ENCODE data around the gene PPIL6. TPM values are rescaled to one million over a fixed set of nuclear protein-coding genes. Genes with fewer than 3 reads are reported as not detected.

The PPIL6 gene
- total RNA-seq, 3 donors from 2014 or later = 0.67 to 5.5 (median 2.9) TPM

DNA sequence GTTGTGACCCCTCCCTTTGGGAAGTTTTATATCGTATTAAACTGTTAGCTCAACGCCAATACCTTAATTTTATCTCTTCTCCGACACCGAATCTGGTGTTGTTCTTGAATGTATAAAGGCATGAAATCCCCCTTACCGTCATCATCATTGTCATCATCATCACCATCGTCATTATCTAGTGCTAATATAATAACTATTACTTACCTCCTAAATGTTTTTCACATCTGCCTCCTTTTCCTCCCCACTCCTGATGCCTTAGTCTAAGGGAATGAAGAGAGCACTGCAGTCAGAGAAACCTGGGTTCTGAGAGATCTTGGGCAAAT, 43.3 kb upstream of the PPIL6 start:
- no peak overlapping the region for H3K4me3 ChIP-seq
- H3K9me3 ChIP-seq = no peaks in the 10 kb centered on the region
- DNase-seq (no peak), ATAC-seq (no peak)
- no peaks in the 10 kb centered on the region for H3K36me3 ChIP-seq (ENCODE audit: low read depth)
- intact Hi-C loops (cut with DNase I, micrococcal nuclease) = no loop called here
- peaks cover 32% of the 10 kb centered on the region for H3K4me1 ChIP-seq (ENCODE audit: low read depth)
- TF ChIP-seq, protein P1, sequence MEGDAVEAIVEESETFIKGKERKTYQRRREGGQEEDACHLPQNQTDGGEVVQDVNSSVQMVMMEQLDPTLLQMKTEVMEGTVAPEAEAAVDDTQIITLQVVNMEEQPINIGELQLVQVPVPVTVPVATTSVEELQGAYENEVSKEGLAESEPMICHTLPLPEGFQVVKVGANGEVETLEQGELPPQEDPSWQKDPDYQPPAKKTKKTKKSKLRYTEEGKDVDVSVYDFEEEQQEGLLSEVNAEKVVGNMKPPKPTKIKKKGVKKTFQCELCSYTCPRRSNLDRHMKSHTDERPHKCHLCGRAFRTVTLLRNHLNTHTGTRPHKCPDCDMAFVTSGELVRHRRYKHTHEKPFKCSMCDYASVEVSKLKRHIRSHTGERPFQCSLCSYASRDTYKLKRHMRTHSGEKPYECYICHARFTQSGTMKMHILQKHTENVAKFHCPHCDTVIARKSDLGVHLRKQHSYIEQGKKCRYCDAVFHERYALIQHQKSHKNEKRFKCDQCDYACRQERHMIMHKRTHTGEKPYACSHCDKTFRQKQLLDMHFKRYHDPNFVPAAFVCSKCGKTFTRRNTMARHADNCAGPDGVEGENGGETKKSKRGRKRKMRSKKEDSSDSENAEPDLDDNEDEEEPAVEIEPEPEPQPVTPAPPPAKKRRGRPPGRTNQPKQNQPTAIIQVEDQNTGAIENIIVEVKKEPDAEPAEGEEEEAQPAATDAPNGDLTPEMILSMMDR (IDR thresholded peaks at IDR 0.05) = no peak

DNA sequence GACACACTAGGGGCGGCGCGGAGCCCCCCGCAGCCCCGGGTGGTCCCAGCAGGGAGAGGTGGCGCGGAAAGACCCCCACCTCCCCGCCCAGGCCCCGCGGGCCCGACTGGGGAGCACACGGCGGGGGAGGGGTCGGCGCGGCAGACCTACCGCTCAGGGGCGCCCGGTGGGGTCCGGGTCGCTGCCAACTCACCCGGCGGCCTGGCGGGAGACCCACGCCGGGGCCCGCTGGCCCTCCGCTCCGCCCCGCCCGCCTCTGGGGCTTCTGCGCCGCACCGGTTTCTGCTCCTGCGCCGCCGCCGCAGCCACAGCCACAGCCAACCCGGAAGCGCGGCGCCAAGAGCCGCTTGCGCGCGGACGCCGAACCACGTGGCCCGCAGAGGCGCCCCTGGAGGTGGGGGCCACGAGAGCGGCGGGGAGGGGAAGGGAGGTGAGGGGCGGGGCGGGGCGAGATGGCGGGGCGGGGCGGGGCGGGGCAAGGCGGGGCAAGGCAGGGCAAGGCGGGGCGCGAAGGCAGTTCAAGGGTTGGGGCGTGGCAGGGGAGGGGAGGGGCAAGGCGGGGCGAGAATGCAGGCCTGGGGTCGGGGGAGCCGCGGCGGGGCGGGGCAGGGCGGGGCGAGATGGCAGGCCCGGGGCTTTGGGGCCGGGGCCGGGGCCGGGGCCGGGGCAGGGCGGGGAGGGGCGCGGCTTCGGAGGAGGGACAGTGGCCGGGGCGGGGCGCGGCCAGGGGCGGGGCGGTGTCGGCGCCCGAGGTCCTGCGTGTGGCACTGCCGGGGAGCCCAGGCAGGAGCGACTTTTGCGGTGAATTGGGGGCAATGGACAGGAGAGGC, 42.7 kb upstream of the PPIL6 start, which contains the start of gene ZBTB24:
Gene ZBTB24 (minus strand): TSS at position 315 of the 830 bp plus-strand sequence. CDS start 1,193 bp downstream, outside the sequence.
- Histone ChIP-seq H3K4me1 (ENCODE audit: low read depth) (peaks cover 38% of the 10 kb centered on the region), H3K9me3 (no peaks in the 10 kb centered on the region), H3K4me3 (peak within 1 kb of the TSS; percentile 91), H3K36me3 (ENCODE audit: low read depth) (no peaks in the 10 kb centered on the region)
- peak; percentile 92 to 95 (median 94) for DNase-seq
- TF ChIP-seq, protein P1 (IDR thresholded peaks at IDR 0.05) = no peak
- intact Hi-C loops (cut with DNase I, micrococcal nuclease) = no loop called here
- peak; percentile 90 for ATAC-seq

DNA sequence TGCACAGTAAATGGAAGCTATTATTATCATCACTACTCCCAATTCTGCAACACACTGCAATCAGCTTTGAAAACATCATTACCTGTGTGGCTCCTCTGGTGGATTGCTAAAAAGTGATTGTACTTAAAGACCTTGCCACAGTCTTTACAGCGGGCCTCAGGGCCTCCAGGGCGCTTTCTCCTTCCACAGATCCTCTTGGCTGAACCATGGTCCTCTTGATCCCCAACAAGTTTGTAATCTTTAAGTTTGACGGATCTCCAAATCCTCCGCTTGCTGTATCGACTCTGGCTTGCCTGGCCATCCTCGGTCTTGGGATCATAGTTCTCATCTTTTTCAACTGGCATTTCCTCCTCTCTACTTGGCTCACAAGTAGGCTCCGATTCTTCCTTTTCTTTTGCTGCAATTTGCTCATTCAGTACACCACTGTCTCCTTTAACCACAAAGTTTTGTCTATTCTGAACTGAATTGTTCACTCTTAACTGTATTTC, 40.6 kb upstream of the PPIL6 start:
- peaks cover 46% of the 10 kb centered on the region for H3K4me1 ChIP-seq (ENCODE audit: low read depth)
- no peak for DNase-seq
- TF ChIP-seq, protein P1 (IDR thresholded peaks at IDR 0.05) = no peak
- no peak overlapping the region for H3K4me3 ChIP-seq
- H3K36me3 ChIP-seq (ENCODE audit: low read depth) = no peaks in the 10 kb centered on the region
- intact Hi-C loops (cut with DNase I, micrococcal nuclease) = no loop called here
- no peaks in the 10 kb centered on the region for H3K9me3 ChIP-seq
- ATAC-seq = no peak

DNA sequence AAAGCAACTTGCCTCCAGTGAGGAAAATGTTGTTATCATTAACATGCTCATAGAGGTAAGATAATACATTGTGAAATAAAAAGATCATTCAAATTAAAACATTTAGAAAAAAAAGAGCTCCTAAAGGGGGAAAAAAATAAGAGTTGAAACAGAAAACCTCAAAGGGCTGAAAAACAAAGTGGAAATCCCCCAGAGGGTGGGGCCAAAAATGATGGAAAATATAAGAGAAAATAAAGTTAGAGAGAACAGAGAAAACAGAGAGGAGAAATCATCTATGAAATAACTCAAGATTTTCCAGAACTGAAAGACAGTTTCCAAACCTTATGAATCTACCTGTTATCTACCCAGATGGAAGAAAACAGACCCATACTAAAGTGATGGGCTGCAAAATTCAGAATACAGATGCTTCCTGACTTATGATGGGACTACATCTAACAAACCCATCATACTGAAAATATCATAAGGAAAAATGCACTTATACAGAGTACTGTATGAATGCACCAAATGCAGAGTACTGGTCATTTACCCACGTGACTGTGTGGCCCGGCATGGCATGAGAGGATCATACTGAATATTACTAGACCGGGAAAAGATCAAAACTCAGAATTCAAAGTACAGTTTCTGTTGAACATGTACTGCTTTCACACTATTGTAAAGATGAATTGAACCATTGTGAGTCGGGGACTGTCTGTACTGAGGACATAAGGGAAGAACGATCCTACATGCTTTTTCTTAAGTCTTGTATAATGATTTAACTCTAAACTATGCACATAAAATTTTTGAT, 38.6 kb upstream of the PPIL6 start:
- DNase-seq (no peak), ATAC-seq (no peak)
- Histone ChIP-seq H3K36me3 (ENCODE audit: low read depth) (peaks cover 6% of the 10 kb centered on the region), H3K4me3 (no peak overlapping the region), H3K4me1 (ENCODE audit: low read depth) (peaks cover 46% of the 10 kb centered on the region), H3K9me3 (no peaks in the 10 kb centered on the region)
- TF ChIP-seq, protein P1 (IDR thresholded peaks at IDR 0.05) = no peak
- intact Hi-C loops (cut with DNase I, micrococcal nuclease) = no loop called here

DNA sequence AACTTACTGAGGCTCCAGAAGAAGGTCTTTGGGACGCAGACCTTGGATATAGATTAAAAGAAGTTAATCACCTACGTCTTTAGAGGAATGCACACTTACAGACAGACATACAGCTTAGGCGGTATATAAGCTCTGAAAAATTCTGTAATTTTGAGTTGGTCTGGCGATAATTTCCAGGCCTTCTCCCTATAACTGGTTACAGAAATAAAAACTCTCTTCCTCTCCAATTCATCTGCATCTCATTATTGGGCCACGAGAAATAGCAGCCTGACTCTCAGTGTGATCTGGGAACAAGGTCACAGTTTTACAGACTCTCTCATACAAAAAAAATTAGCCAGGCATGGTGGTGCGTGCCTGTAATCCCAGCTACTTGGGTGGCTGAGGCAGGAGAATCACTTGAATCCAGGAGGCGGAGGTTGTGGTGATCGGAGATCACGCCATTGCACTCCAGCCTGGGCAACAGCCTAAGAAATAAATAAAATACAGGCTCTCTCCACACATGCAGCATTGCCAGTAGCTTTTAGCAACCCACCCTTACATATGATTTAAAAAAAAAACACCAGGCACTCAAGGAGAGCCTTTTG, 37.9 kb upstream of the PPIL6 start:
- no peaks in the 10 kb centered on the region for H3K9me3 ChIP-seq
- TF ChIP-seq, protein P1 (IDR thresholded peaks at IDR 0.05) = no peak
- peaks cover 6% of the 10 kb centered on the region for H3K36me3 ChIP-seq (ENCODE audit: low read depth)
- H3K4me1 ChIP-seq (ENCODE audit: low read depth) = peaks cover 46% of the 10 kb centered on the region
- ATAC-seq = no peak
- no peak overlapping the region for H3K4me3 ChIP-seq
- intact Hi-C loops (cut with DNase I, micrococcal nuclease) = no loop called here
- DNase-seq = no peak
